NCI-H748 treated with DMSO at 0.1 percent for 48 hours (cell line): Measurements from ENCODE around the gene EEFSEC.

Experiments used
- DNase-seq: peaks from one replicate; lab custom pipeline; 2025; lab: John Stamatoyannopoulos, UW

EEFSEC gene

DNA sequence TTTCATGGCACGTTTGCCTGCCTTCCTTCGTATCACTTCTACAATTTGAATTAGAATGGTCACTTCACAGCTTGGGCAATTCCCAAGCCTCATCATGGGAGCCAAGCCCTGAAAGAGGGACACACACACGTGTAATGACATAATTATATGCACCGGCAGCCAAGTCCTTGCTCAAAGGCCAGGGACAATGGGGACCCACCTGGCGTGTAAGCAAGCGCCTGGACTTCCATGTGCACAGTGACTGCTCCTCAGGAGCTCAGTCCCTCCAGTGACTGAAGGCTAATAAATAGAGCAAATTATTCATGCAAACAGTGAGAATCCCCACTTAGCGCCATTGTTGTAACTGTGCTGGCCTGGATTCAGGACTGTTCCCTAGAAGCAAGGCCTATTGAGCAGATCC, 198.3 kb downstream of the EEFSEC start:
- peak; percentile 19 for DNase-seq

GRCh38 chr3:128352326-128352725, 199.0 kb downstream of the EEFSEC start:
- no peak for DNase-seq

DNA sequence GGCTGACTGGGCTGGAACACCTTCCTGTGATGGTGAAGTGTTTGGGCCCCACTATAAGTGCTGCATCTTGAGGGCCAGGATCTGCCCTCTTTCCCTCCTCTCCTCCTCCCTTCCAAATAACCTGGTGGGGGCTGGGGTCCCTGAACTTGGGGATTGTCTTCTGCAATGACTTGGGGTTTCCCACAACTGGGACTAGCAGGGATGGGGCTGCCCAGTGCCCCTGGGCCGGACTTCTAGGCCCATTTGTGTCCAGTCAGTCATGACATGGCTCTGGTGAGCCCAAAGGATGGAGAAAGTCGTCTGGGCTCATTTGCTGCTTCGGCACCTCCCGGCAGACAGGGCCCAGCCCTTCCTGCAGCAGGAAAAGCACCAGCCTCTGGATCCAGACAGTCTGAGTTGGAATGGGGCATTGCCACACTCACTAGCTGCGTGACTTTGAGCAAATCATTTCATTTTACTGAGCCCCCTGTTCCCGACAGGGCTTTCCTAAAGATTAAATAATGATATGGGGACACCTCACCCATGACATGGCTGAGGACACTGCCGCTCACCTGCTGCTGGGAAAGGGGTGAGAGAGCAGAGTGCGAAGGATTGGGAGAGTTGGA, 200.2 kb downstream of the EEFSEC start:
- DNase-seq = no peak

DNA sequence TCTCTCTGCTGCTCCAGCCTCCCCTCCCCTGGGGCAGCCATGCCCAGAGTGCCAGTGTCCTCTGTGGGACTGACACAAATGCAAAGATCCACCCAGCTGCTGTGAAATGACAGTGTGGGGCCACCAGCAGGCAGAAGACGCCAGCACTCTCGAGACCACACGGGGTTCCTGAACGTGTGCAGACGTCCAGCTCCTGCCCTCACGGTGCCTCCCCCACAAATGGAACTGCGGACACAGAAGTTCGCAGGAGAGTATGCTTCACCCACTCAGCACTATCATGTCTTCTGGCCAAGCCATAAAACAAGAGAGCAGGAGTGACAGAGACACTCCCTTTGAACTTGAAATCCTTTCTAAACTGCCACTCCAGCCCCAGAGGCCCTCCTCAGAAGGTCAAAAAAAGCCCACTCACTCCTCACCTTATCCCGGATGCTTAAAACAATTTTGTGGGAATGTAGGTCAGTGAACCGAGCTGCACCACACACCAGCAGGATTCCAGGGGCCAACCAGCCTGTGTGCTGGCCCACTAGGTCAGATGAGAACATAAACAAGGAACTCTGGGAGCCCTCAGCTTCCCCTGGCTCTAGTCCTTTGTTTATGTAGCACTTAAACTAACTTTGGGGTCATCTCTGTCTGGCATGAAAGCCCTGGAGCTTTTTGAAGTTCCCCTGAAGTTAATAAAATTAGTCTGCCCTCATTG, 200.9 kb downstream of the EEFSEC start:
- DNase-seq = no peak

- no peak for DNase-seq
Observed at GRCh38 chr3:128354788-128355542, 201.7 kb downstream of the EEFSEC start.

- no peak for DNase-seq
Observed at GRCh38 chr3:128355543-128355919, 202.2 kb downstream of the EEFSEC start.

DNA sequence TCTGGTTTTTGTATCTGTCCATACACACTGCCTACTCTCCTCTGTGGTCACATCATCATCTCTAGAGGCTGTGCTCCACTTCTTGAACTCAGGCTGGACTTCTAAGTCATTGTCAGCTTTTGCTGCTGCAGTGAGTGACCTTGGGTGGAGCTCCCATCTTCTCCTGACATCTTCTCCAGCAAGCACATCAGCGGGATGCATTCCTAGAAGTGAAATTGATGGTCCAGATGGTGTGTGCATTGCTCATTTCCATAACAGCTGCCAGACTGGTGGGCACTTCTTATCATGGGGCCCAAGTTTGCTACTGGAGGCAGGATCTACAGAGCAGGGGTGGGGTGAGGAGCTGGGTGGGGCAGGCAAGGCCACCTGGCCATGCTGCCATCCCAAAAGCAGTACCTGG, 203.5 kb downstream of the EEFSEC start:
- no peak for DNase-seq

GRCh38 chr3:128357538-128357937, 204.3 kb downstream of the EEFSEC start:
- DNase-seq = no peak

DNA sequence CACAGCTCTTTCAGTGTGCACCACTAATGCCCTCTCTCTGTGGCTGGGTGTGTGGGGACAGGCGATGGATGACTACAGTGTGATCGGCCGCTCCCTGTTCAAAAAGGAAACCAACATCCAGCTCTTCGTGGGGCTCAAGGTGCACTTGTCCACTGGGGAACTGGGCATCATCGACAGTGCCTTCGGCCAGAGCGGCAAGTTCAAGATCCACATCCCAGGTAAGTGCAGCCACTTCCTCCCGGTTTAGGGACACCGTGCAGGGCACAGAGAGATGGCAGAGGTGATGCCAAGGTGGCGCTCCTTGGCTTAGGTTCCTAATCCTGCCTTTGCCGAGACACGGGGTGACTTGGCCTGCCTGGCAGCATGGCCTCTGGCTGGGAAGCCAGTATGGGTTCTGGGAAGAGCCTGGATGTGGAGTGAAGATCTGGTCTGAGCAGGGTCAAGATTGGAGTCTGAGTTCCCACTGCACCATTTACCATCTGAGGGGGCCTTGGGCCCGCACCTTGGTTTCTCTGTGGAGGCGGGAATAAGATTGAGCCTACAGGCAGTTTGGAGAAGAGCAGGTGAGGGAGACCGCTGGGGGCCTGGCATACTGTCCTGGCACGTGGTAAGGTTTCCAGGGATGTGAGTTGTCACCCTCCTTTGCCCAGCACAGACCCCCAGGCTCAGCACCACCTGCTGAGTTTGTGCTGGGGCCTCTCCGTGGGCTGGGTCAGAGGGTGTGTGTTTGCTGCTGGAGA, 205.0 kb downstream of the EEFSEC start:
- no peak for DNase-seq

- no peak for DNase-seq
Observed at GRCh38 chr3:128359060-128359664, 205.9 kb downstream of the EEFSEC start.

GRCh38 chr3:128359846-128360642, 206.8 kb downstream of the EEFSEC start:
- no peak for DNase-seq

DNA sequence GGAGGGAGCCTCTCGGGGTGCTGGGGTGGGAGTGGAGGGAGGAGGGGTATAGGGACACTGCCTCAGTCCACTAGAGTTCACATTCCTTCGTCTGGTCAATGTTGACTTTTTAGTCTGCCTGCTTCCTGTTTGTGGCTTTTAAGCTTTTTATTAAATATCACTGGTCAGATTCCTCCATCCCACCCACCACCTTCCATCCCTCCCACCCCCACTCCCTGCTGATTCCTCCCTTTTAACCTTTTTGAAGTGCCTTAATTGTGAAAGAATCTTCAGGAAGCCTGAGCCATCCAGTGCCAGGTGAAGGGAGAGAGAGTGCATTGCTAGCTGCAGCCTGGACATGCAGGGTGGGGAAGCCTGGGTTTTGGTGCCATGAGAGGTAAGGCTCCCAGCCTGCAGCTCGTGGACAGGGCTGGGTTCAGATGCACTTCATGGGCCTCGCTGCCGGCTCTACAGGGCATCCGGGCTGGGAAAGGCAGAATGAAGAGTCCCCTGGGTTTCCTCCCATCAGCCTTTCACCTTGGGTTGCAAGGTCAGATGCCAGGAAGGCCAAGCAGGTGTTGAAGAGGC, 207.5 kb downstream of the EEFSEC start:
- DNase-seq = no peak

DNA sequence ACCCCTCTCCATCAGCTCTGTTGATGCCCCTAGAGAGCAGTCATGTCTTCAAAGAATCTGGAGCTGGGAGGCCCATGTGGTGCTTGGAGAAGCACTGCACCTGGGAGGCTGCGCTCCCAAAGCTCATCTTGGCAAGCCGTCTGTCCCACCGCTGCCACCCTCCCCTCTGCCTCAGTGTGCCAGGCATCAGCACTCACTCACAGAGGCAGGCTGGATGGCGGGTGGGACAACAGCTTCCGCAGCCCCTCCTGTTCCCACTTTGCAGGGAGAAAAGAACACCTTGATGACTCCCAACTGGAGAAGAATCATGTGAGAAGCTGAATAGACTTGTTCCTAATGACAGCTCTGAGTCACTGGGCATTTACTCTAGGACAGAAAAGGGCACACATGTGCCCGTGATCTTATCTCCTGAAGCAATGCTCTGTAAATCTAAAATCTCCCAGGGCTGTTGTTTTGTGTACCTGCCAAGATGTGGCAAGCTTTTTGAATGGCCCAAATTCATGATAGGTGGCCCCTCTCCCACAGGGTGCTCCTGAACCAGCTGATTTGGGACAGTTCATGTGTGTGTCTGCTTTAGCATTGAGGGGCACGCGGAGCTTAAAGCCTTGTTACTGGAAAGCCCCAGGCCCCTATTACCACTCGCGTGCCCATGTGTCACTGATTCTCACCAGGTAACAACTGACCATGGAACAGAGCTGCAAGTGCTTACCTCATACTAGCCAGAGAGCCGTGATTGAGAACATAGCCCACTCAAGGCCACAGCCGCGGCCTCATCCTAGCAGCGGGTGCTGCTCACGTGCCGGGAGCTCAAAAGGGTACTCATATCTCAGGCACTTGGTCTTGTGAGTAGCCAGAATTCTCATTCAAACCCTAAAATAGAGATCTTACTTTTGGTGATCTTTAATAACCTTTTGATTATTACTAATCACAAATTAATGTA, 209.0 kb downstream of the EEFSEC start:
- no peak for DNase-seq

DNA sequence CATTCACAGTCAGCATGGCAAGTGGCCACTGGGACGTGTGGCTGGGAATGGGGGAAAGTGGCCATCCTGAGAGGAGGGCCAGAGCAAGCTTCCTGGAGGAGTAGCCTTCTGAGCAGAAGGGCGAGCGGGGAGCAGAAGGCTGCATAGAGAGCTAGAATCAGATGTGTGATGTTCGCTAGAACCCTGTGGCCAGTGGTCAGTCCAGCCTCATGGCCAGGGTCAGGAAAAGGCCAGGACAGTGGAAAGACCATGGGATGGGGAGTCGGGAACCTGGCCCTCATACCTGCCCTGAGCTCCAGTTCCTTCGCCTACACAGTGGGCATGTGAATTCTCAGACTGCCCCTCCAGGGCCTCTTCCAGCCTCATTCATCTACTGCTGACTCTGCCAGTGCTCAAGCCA, 211.0 kb downstream of the EEFSEC start:
- DNase-seq = no peak

GRCh38 chr3:128364808-128365360, 211.6 kb downstream of the EEFSEC start:
- no peak for DNase-seq

DNA sequence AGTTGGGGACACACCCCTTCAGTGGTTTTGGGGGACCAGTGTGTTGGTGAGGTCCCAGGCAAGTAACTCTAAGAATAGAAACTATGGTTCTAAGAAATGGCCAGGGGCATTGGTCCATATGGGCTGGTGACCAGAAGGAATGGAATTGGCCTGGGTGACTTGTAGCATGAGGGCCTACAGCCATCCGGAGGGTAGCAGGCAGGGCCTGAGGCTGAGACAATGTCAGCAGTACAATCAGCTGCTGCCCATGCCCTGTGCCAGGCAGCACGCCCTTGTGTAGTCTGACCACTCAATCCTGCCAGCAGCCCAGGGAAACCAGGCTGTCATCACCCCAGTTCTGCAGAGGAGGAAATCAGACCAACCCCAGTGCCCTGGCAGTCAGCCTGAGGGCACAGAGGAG, 212.9 kb downstream of the EEFSEC start:
- DNase-seq = no peak

DNA sequence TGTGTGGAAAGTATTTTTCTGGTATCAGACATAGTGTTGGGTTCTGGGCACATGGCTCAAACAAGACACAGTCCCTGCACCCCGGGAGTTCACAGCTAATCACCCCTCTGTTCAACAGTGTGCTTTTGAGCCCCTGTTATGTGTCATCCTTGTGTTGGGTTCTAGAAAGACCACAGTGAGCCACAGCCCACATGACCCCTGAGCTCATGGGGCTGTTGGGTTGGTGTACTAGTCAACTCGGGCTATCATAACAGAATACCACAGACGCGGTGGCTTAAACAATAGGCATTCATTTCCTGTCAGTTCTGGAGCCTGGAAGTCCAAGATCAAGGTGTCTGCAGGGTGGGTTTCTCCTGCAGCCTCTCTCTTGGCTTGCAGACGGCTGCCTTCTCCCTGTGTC, 213.4 kb downstream of the EEFSEC start:
- DNase-seq = no peak

DNA sequence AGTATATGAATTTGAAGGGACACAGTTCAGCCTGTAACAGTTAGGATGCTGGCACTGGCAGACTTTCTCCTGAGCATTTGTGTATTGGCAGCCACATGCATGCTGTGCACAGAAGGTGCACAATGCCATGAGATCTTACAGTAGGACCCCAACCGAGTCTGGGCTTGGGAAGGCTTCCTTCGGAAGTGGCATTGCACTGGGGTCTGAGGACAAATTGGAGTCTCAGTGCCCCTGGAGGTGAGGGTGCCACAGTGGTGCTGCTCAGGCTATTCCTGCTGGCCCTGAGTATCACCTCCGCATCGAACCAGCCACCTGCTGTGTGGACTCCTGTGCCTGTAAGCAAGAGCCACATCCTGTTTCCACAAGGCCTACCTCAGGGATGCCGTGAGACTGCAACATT, 213.9 kb downstream of the EEFSEC start:
- no peak for DNase-seq

- DNase-seq = no peak
Observed at GRCh38 chr3:128367761-128368160, 214.5 kb downstream of the EEFSEC start.

DNA sequence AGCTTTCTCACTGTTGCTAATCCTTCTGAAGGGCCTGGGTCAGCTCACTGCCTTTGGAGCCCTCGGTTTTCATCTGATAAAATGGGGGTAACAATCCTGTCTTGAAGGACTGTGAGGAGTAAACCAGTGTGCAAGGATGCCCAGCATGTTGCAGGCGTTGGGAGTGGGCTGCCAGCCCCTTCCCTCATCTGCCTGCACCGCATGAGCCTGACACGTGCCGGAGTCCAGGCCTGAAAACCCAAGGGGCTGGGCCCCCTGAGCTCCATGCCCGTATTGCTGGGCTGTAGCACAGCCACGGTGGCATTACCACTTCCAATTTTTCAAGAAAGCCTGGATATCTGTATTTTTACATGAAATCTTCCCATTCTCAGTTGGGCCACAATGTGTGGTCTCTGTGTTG, 215.3 kb downstream of the EEFSEC start:
- no peak for DNase-seq
